ENCODE data around the gene LGALS7. TPM values are rescaled to one million over a fixed set of nuclear protein-coding genes. Genes with fewer than 3 reads are reported as not detected.

Gene LGALS7
- total RNA-seq, 4 donors from 2014 or later, result not detected

- TF ChIP-seq POLR2A (IDR thresholded peaks at IDR 0.05), result no peak
- TF ChIP-seq CTCF (IDR thresholded peaks at IDR 0.05), result no peak
- no peak for TF ChIP-seq EP300 (IDR thresholded peaks at IDR 0.05)
- Histone ChIP-seq H3K27ac (peak overlapping the region; percentile 75 to 92 (median 87)), H3K4me1 (peaks cover 9 to 93% (median 50%) of the 10 kb centered on the region in 4 donors), H3K27me3 (no peaks in the 10 kb centered on the region), H3K36me3 (peaks cover 7 to 93% (median 35%) of the 10 kb centered on the region in 3 donors), H3K4me3 (no peak overlapping the region), H3K9me3 (no peaks in the 10 kb centered on the region)
- WGBS, 2 donors, result 68 to 72% methylated on average over 10 of the region's 10 CpGs
- no peak for DNase-seq (ENCODE audit: low spot score in 2 of 2)
Measured at GRCh38 chr19:38722947-38723605, 50.2 kb downstream of the LGALS7 start.

GRCh38 chr19:38721979-38722773 lies 51.1 kb downstream of the LGALS7 start:
- TF ChIP-seq EP300 (IDR thresholded peaks at IDR 0.05) (peak; percentile 77 to 84), CTCF (IDR thresholded peaks at IDR 0.05) (peak in 1 of 5 experiments; percentile 7), POLR2A (IDR thresholded peaks at IDR 0.05) (no peak)
- no peaks in the 10 kb centered on the region for H3K9me3 ChIP-seq
- peak overlapping the region; percentile 75 to 92 (median 87) for H3K27ac ChIP-seq
- no peak overlapping the region for H3K4me3 ChIP-seq
- H3K27me3 ChIP-seq, result no peaks in the 10 kb centered on the region
- H3K36me3 ChIP-seq, result peaks cover 9 to 93% (median 27%) of the 10 kb centered on the region in 3 donors
- WGBS, 2 donors, result 24 to 32% methylated on average over 10 to 17 of the region's 17 CpGs
- H3K4me1 ChIP-seq, result peaks cover 9 to 88% (median 50%) of the 10 kb centered on the region in 4 donors
- DNase-seq (ENCODE audit: low spot score in 2 of 2), result peak; percentile 43 to 56

GRCh38 chr19:38721496-38721895 lies 51.8 kb downstream of the LGALS7 start:
- H3K27me3 ChIP-seq, result no peaks in the 10 kb centered on the region
- peaks cover 7 to 93% (median 24%) of the 10 kb centered on the region in 3 donors for H3K36me3 ChIP-seq
- WGBS, 2 donors, result 68 to 76% methylated on average over 9 to 20 of the region's 20 CpGs
- peak overlapping the region; percentile 75 to 92 (median 87) for H3K27ac ChIP-seq
- no peak for DNase-seq (ENCODE audit: low spot score in 2 of 2)
- no peaks in the 10 kb centered on the region for H3K9me3 ChIP-seq
- H3K4me1 ChIP-seq, result peaks cover 9 to 81% (median 50%) of the 10 kb centered on the region in 4 donors
- H3K4me3 ChIP-seq, result no peak overlapping the region
- no peak for TF ChIP-seq EP300 (IDR thresholded peaks at IDR 0.05)
- no peak for TF ChIP-seq POLR2A (IDR thresholded peaks at IDR 0.05)
- TF ChIP-seq CTCF (IDR thresholded peaks at IDR 0.05), result no peak

Small RNA genes within 50 kb of the gene (small RNA-seq; reads per million reads assigned to genes)
- not detected for gene RNU6-140P

Other genes with a start within 250 kb of the LGALS7 start
- 10 to 100 TPM in 1 of 4 donors, 1 to 10 TPM in 3; 2.5 to 10.0 (median 8.8) TPM for gene MAP4K1, start 155.6 kb downstream of the LGALS7 start, total RNA-seq
- gene EIF3K, start 154.3 kb downstream of the LGALS7 start, total RNA-seq, result 100 to 1,000 TPM; 326 to 534 (median 466) TPM
- 100 to 1,000 TPM; 342 to 463 (median 382) TPM for gene ACTN4, start 125.9 kb downstream of the LGALS7 start, total RNA-seq
- gene CAPN12, start 29.0 kb downstream of the LGALS7 start, total RNA-seq, result 1 to 10 TPM; 3.5 to 5.7 (median 4.8) TPM
- not detected for gene LGALS7B, start 15.7 kb upstream of the LGALS7 start, total RNA-seq
- gene LGALS4, start 39.4 kb upstream of the LGALS7 start, total RNA-seq, result 1 to 10 TPM in 1 of 4 donors, under 1 TPM in 2, not detected in 1; 0.20 to 2.1 (median 0.63) TPM
- gene ECH1, start 58.3 kb upstream of the LGALS7 start, total RNA-seq, result 100 to 1,000 TPM in 3 of 4 donors, 10 to 100 TPM in 1; 81.8 to 135 (median 119) TPM
- 100 to 1,000 TPM; 170 to 205 (median 179) TPM for gene HNRNPL, start 76.5 kb upstream of the LGALS7 start, total RNA-seq
- 10 to 100 TPM in 2 of 4 donors, 1 to 10 TPM in 2; 8.4 to 28.8 (median 11.6) TPM for gene RINL, start 104.8 kb upstream of the LGALS7 start, total RNA-seq
- gene SIRT2, start 126.1 kb upstream of the LGALS7 start, total RNA-seq, result 100 to 1,000 TPM; 108 to 154 (median 129) TPM
- gene NFKBIB, start 126.5 kb upstream of the LGALS7 start, total RNA-seq, result 10 to 100 TPM; 16.0 to 33.0 (median 25.2) TPM
- not detected for gene CCER2, start 138.7 kb upstream of the LGALS7 start, total RNA-seq
- 10 to 100 TPM; 12.7 to 21.6 (median 15.8) TPM for gene SARS2, start 157.2 kb upstream of the LGALS7 start, total RNA-seq
- 10 to 100 TPM; 29.9 to 43.9 (median 33.1) TPM for gene MRPS12, start 157.4 kb upstream of the LGALS7 start, total RNA-seq
- 10 to 100 TPM; 31.9 to 59.6 (median 54.0) TPM for gene FBXO17, start 202.2 kb upstream of the LGALS7 start, total RNA-seq

All from tibial nerve (tissue), 4 donors.